B cell (primary cell): ENCODE results near the gene KRT5. TPM values are rescaled to one million over a fixed set of nuclear protein-coding genes. Genes with fewer than 3 reads are reported as not detected.
"Not testable (repeated sequence)": the region's sequence is repeated elsewhere in the genome, so short reads cannot be mapped to it uniquely, and the experiment has no call there.

Experiments used
- ATAC-seq: fragments of 200-7000 bp; cut with Tn5 transposase; one replicate; pipeline ENCODE4 v1.10.0; 2021; ENCODE audit warnings: low read depth, mild to moderate bottlenecking, moderate number of reproducible peaks, moderate library complexity
- CTCF ChIA-PET: fragments of 350-600 bp; sonication (Branson Sonifier 250); formaldehyde crosslinking; loops from one replicate; lab custom pipeline; 2021; ENCODE audit warnings: antibody characterized with exemption, inconsistent platforms; lab: Charles Lee
- POLR2A ChIA-PET: fragments of 350-600 bp; sonication (Branson Sonifier 250); formaldehyde crosslinking; loops from one replicate; lab custom pipeline; 2021; ENCODE audit warnings: antibody characterized with exemption; lab: Charles Lee
- DNase-seq: peaks from one replicate; pipeline ENCODE4 v3.0.0; 2013
- H2AFZ ChIP-seq: 2 replicates; pipeline ENCODE4 v1.6.1; 2012; ENCODE audit warnings: mild to moderate bottlenecking, low read depth, low read length; ENCODE audit not compliant: insufficient read depth, poor library complexity, severe bottlenecking
- H3K27ac ChIP-seq, 2 donors: 1 replicate in 1 of 2; 2 replicates in 1 of 2; pipeline ENCODE4 v1.5.1; 2012 to 2013; ENCODE audit warnings: low read length in 2 of 2, mild to moderate bottlenecking in 2 of 2, moderate library complexity in 1 of 2
- H3K27me3 ChIP-seq, 4 experiments: fragments of 200-600 bp in 1 of 4; sonication (generic) in 1 of 4; replicated peaks in 1 of 4; 1 replicate in 2 of 4; 2 replicates in 2 of 4; pipeline versions ENCODE4 v1.6.1 to v1.7.0; 2013 to 2016; ENCODE audit warnings: low read length in 3 of 4, mild to moderate bottlenecking in 2 of 4, mixed read lengths in 1 of 4, moderate library complexity in 1 of 4; ENCODE audit not compliant: insufficient read depth in 4 of 4, control insufficient read depth in 3 of 4; ENCODE audit errors: control extremely low read depth in 1 of 4
- H3K36me3 ChIP-seq, 2 experiments: replicated peaks in 1 of 2; 1 replicate in 1 of 2; 2 replicates in 1 of 2; pipeline versions ENCODE4 v1.6.1 to v1.7.1; 2013; ENCODE audit warnings: low read length in 1 of 2; ENCODE audit not compliant: insufficient read depth in 2 of 2, control insufficient read depth in 1 of 2; ENCODE audit errors: control extremely low read depth in 1 of 2, extremely low read depth in 1 of 2
- H3K4me1 ChIP-seq, 2 donors: fragments of 200-600 bp in 1 of 2; sonication (generic) in 1 of 2; 1 replicate in 1 of 2; 2 replicates in 1 of 2; pipeline versions ENCODE4 v1.5.1 to v1.6.1; 2013 to 2017; ENCODE audit warnings: low read length in 2 of 2; ENCODE audit not compliant: control insufficient read depth in 2 of 2, insufficient read depth in 2 of 2
- H3K4me2 ChIP-seq: replicated peaks from 2 replicates; pipeline ENCODE3; 2012; ENCODE audit warnings: mild to moderate bottlenecking, low read depth, low read length; ENCODE audit not compliant: poor library complexity, severe bottlenecking
- H3K4me3 ChIP-seq, 5 experiments: fragments of 200-600 bp in 1 of 5; sonication (generic) in 1 of 5; 1 replicate in 3 of 5; 2 replicates in 2 of 5; pipeline versions ENCODE4 v1.5.1 to v1.7.0; 2011 to 2016; ENCODE audit warnings: low read length in 4 of 5, mild to moderate bottlenecking in 4 of 5, low read depth in 2 of 5, control low read depth in 1 of 5, moderate library complexity in 1 of 5; ENCODE audit not compliant: insufficient read depth in 1 of 5; ENCODE audit errors: control extremely low read depth in 1 of 5, extremely low read depth in 1 of 5
- H3K79me2 ChIP-seq: fragments of 200-600 bp; sonication (generic); one replicate; pipeline ENCODE4 v1.6.0; 2016; ENCODE audit warnings: low read length; ENCODE audit not compliant: control insufficient read depth, insufficient read depth
- H3K9ac ChIP-seq: fragments of 200-600 bp; sonication (generic); 2 replicates; pipeline ENCODE4 v1.6.1; 2017; ENCODE audit warnings: mild to moderate bottlenecking, low read length, moderate library complexity
- H3K9me3 ChIP-seq, 3 donors: one replicate each; pipeline versions ENCODE4 v1.6.1 to v1.7.1; 2013; ENCODE audit warnings: low read length in 2 of 3; ENCODE audit not compliant: control insufficient read depth in 2 of 3, insufficient read depth in 1 of 3; ENCODE audit errors: control extremely low read depth in 1 of 3
- H4K20me1 ChIP-seq: 2 replicates; pipeline ENCODE4 v1.6.0; 2012; ENCODE audit warnings: mild to moderate bottlenecking, low read length; ENCODE audit not compliant: insufficient read depth, control insufficient read depth, poor library complexity, severe bottlenecking
- H3K27ac Mint-ChIP-seq: one replicate; pipeline ENCODE4 v1.8.0; 2021; ENCODE audit warnings: mixed read lengths
- H3K27me3 Mint-ChIP-seq: one replicate; pipeline ENCODE4 v1.8.0; 2021; ENCODE audit warnings: mixed read lengths
- H3K4me1 Mint-ChIP-seq: one replicate; pipeline ENCODE4 v1.8.0; 2021; ENCODE audit warnings: mixed read lengths
- H3K4me3 Mint-ChIP-seq: one replicate; pipeline ENCODE4 v1.8.0; 2021; ENCODE audit warnings: mixed read lengths
- H3K9me3 Mint-ChIP-seq: one replicate; pipeline ENCODE4 v1.8.0; 2022; ENCODE audit warnings: mixed read lengths; ENCODE audit not compliant: insufficient read depth
- CTCF ChIP-seq: fragments of 200-600 bp; IDR thresholded peaks from one replicate; pipeline ENCODE4 v1.8.0; 2022; ENCODE audit warnings: antibody characterized with exemption, mild to moderate bottlenecking
- EZH2 ChIP-seq: IDR thresholded peaks from 2 replicates; pipeline ENCODE4 v1.6.1; 2012; ENCODE audit warnings: borderline replicate concordance, low read depth, mild to moderate bottlenecking, moderate library complexity, low read length; ENCODE audit not compliant: insufficient read depth, poor library complexity, severe bottlenecking
- WGBS: methylation state at CpG from one replicate; pipeline ENCODE4 v1.1.5; 2013; ENCODE audit warnings: missing lambda C conversion rate; ENCODE audit not compliant: insufficient coverage; 5-methylcytosine and 5-hydroxymethylcytosine counted together
- intact Hi-C: fragments of 100-400 bp; cut with micrococcal nuclease; formaldehyde crosslinking; loops from one replicate; pipeline ENCODE4 v1.10.0; 2022
- polyA plus RNA-seq: library from polyadenylated mRNA; depleted of rRNA; stranded (reverse); fragments of >200 nt; gene quantifications from 2 replicates; pipeline ENCODE4 v1.2.3, GENCODE V29; 2012
- total RNA-seq, 2 donors: library from RNA; stranded (reverse); fragments of 120-200 nt in 1 of 2; gene quantifications; 1 replicate in 1 of 2; 2 replicates in 1 of 2; pipeline versions ENCODE4 v1.2.3 to v1.2.4, GENCODE V29; 2013 to 2022

KRT5 gene
- total and polyA plus RNA-seq, 2 donors (not counting 1 experiment from before 2014, with no cell fraction given) = not detected

- Histone ChIP-seq H2AFZ (no peak overlapping the region), H3K27me3 (peaks cover 0 to 10% (median 2%) of the 10 kb centered on the region in 4 experiments), H3K9me3 (peaks cover 0 to 3% (median 0%) of the 10 kb centered on the region in 3 donors), H3K4me2 (no peak overlapping the region), H3K36me3 (no peaks in the 10 kb centered on the region), H3K79me2 (no peaks in the 10 kb centered on the region), H3K4me3 (no peak overlapping the region), H3K4me1 (no peaks in the 10 kb centered on the region), H3K27ac (no peak overlapping the region), H3K9ac (no peak overlapping the region), H4K20me1 (no peaks in the 10 kb centered on the region)
- DNase-seq (no peak), ATAC-seq (no peak)
- intact Hi-C loops = no loop called here
- WGBS = no CpG with 5 or more reads among the region's 1 CpG
- no peak overlapping the region for H3K27ac Mint-ChIP-seq
- H3K27me3 Mint-ChIP-seq = peaks cover 35% of the 10 kb centered on the region
- H3K4me3 Mint-ChIP-seq = no peak overlapping the region
- no peaks in the 10 kb centered on the region for H3K4me1 Mint-ChIP-seq
- CTCF ChIA-PET = no interaction called here
- POLR2A ChIA-PET = no interaction called here
- no peaks in the 10 kb centered on the region for H3K9me3 Mint-ChIP-seq
- TF ChIP-seq CTCF (no peak), EZH2 (no peak)
These were observed 17.3 kb downstream of the KRT5 start for GRCh38 chr12:52502877-52503276.

GRCh38 chr12:52501490-52501889, 18.7 kb downstream of the KRT5 start:
- DNase-seq (no peak), ATAC-seq (no peak)
- H3K27me3 Mint-ChIP-seq = peaks cover 24% of the 10 kb centered on the region
- CTCF ChIA-PET = no interaction called here
- H3K9me3 Mint-ChIP-seq = no peaks in the 10 kb centered on the region
- TF ChIP-seq CTCF = no peak
- no peak for TF ChIP-seq EZH2
- 100% methylated on average over 3 of the region's 7 CpGs for WGBS
- Histone ChIP-seq H3K4me1 (no peaks in the 10 kb centered on the region), H3K36me3 (no peaks in the 10 kb centered on the region), H3K9ac (no peak overlapping the region), H3K4me2 (no peak overlapping the region), H2AFZ (no peak overlapping the region), H3K79me2 (no peaks in the 10 kb centered on the region), H4K20me1 (no peaks in the 10 kb centered on the region), H3K9me3 (peaks cover 0 to 3% (median 0%) of the 10 kb centered on the region in 3 donors), H3K4me3 (no peak overlapping the region), H3K27ac (no peak overlapping the region), H3K27me3 (peaks cover 0 to 5% (median 1%) of the 10 kb centered on the region in 4 experiments)
- no peak overlapping the region for H3K27ac Mint-ChIP-seq
- POLR2A ChIA-PET = no interaction called here
- H3K4me3 Mint-ChIP-seq = no peak overlapping the region
- no peaks in the 10 kb centered on the region for H3K4me1 Mint-ChIP-seq
- intact Hi-C loops = no loop called here

- H3K9me3 ChIP-seq, H3K79me2 ChIP-seq, H3K4me1 ChIP-seq, H3K4me1 Mint-ChIP-seq, H3K4me3 ChIP-seq, H3K9me3 Mint-ChIP-seq, ATAC-seq, H3K27ac Mint-ChIP-seq, POLR2A ChIA-PET, DNase-seq, intact Hi-C loops, H3K4me3 Mint-ChIP-seq, H3K27ac ChIP-seq, H4K20me1 ChIP-seq, H3K36me3 ChIP-seq, H2AFZ ChIP-seq, H3K9ac ChIP-seq, H3K4me2 ChIP-seq, H3K27me3 ChIP-seq: not testable (repeated sequence)
- WGBS = 92% methylated on average over 5 of the region's 6 CpGs
- CTCF ChIA-PET = interaction anchor here (1.2 kb wide), 1 partner anchor 20 kb away, joined by 3 read pairs; no protein-coding TSS in a partner anchor
- peaks cover 18% of the 10 kb centered on the region for H3K27me3 Mint-ChIP-seq
These were observed 19.6 kb downstream of the KRT5 start for GRCh38 chr12:52500574-52500973.
